Suprapubic skin (tissue), 4 donors: ENCODE data around the gene SIPA1L3. TPM values are rescaled to one million over a fixed set of nuclear protein-coding genes. Genes with fewer than 3 reads are reported as not detected.

ENCODE experiments used
- DNase-seq, 2 donors: peaks; one replicate each; pipeline ENCODE4 v3.0.0-alpha.2; 2019; ENCODE audit warnings: low spot score in 2 of 2
- H3K27ac ChIP-seq: fragments of 200-600 bp; sonication (generic); one replicate; pipeline ENCODE4 v1.5.1; 2019
- H3K27me3 ChIP-seq: fragments of 200-600 bp; sonication (generic); one replicate; pipeline ENCODE4 v1.5.1; 2019
- H3K36me3 ChIP-seq: fragments of 200-600 bp; sonication (generic); one replicate; pipeline ENCODE4 v1.5.1; 2019
- H3K4me1 ChIP-seq: fragments of 200-600 bp; sonication (generic); one replicate; pipeline ENCODE4 v1.5.1; 2019
- H3K4me3 ChIP-seq: fragments of 200-600 bp; sonication (generic); one replicate; pipeline ENCODE4 v1.5.1; 2019; ENCODE audit warnings: mild to moderate bottlenecking
- H3K9me3 ChIP-seq: fragments of 200-600 bp; sonication (generic); one replicate; pipeline ENCODE4 v1.5.1; 2019
- CTCF ChIP-seq, 2 donors: fragments of 200-600 bp in 1 of 2; fragments of 450-650 bp in 1 of 2; sonication (generic) in 1 of 2; IDR thresholded peaks; one replicate each; pipeline ENCODE4 v1.5.1; 2016 to 2019; ENCODE audit warnings: antibody characterized with exemption in 2 of 2, mild to moderate bottlenecking in 1 of 2, moderate library complexity in 1 of 2
- EP300 ChIP-seq: sonication (generic); formaldehyde crosslinking; IDR thresholded peaks from one replicate; pipeline ENCODE4 v1.6.1; 2017; ENCODE audit warnings: antibody characterized with exemption
- POLR2A ChIP-seq, 2 donors: fragments of 450-650 bp; IDR thresholded peaks; one replicate each; pipeline ENCODE4 v1.6.1; 2017; ENCODE audit warnings: antibody characterized with exemption in 2 of 2, mild to moderate bottlenecking in 2 of 2, moderate library complexity in 2 of 2
- POLR2AphosphoS5 ChIP-seq, 3 donors: sonication (generic); formaldehyde crosslinking; IDR thresholded peaks; one replicate each; pipeline ENCODE4 v1.6.1; 2017; ENCODE audit warnings: antibody characterized with exemption in 3 of 3
- WGBS: methylation state at CpG from one replicate; pipeline ENCODE4 v1.1.5; 2018; 5-methylcytosine and 5-hydroxymethylcytosine counted together
- total RNA-seq, 4 donors: library from RNA; depleted of rRNA; stranded (reverse); fragments of >200 nt; gene quantifications; one replicate each; pipeline ENCODE4 v1.1.0, GENCODE V29; 2016

Gene SIPA1L3
- total RNA-seq, 4 donors from 2014 or later: 52.6 to 92.1 (median 81.8) TPM

GRCh38 chr19:37953171-37953917 is 46.3 kb downstream of the SIPA1L3 start:
- WGBS: 70% methylated on average over 11 of the region's 11 CpGs
- no peak for DNase-seq
- Histone ChIP-seq H3K27ac (no peak overlapping the region), H3K4me1 (peaks cover 9% of the 10 kb centered on the region), H3K9me3 (no peaks in the 10 kb centered on the region), H3K36me3 (no peaks in the 10 kb centered on the region), H3K4me3 (no peak overlapping the region), H3K27me3 (no peaks in the 10 kb centered on the region)
- TF ChIP-seq CTCF (IDR thresholded peaks at IDR 0.05) (no peak), POLR2A (IDR thresholded peaks at IDR 0.05) (no peak), EP300 (no peak), POLR2AphosphoS5 (IDR thresholded peaks at IDR 0.05) (no peak)

- Histone ChIP-seq H3K4me3 (no peak overlapping the region), H3K36me3 (no peaks in the 10 kb centered on the region), H3K9me3 (no peaks in the 10 kb centered on the region), H3K27ac (no peak overlapping the region), H3K4me1 (peaks cover 9% of the 10 kb centered on the region), H3K27me3 (no peaks in the 10 kb centered on the region)
- TF ChIP-seq POLR2A (IDR thresholded peaks at IDR 0.05) (no peak), EP300 (no peak)
- DNase-seq: no peak
- WGBS: 31% methylated on average over 1 of the region's 1 CpG
Measured at GRCh38 chr19:37953918-37954303, 46.9 kb downstream of the SIPA1L3 start.

- WGBS: 92% methylated on average over 10 of the region's 10 CpGs
- H3K27ac ChIP-seq: no peak overlapping the region
- H3K4me3 ChIP-seq: no peak overlapping the region
- no peaks in the 10 kb centered on the region for H3K27me3 ChIP-seq
- H3K4me1 ChIP-seq: peaks cover 10% of the 10 kb centered on the region
- no peaks in the 10 kb centered on the region for H3K36me3 ChIP-seq
- H3K9me3 ChIP-seq: no peaks in the 10 kb centered on the region
- no peak for DNase-seq
- TF ChIP-seq POLR2A (IDR thresholded peaks at IDR 0.05): no peak
- TF ChIP-seq EP300: no peak
- TF ChIP-seq POLR2AphosphoS5 (IDR thresholded peaks at IDR 0.05): no peak
- TF ChIP-seq CTCF (IDR thresholded peaks at IDR 0.05): no peak
Measured at GRCh38 chr19:37954421-37954874, 47.4 kb downstream of the SIPA1L3 start.

- Histone ChIP-seq H3K27me3 (no peaks in the 10 kb centered on the region), H3K4me1 (peaks cover 11% of the 10 kb centered on the region), H3K27ac (no peak overlapping the region), H3K36me3 (no peaks in the 10 kb centered on the region), H3K4me3 (no peak overlapping the region), H3K9me3 (no peaks in the 10 kb centered on the region)
- WGBS: 82% methylated on average over 8 of the region's 8 CpGs
- TF ChIP-seq POLR2A (IDR thresholded peaks at IDR 0.05) (no peak), EP300 (no peak), POLR2AphosphoS5 (IDR thresholded peaks at IDR 0.05) (no peak), CTCF (IDR thresholded peaks at IDR 0.05) (no peak)
- DNase-seq: no peak
Measured at GRCh38 chr19:37955986-37956385, 49.0 kb downstream of the SIPA1L3 start.

GRCh38 chr19:37957176-37957575 is 50.2 kb downstream of the SIPA1L3 start:
- no peak for DNase-seq
- 82% methylated on average over 1 of the region's 1 CpG for WGBS

More at GRCh38 chr19:37957176-37957575, 50.2 kb downstream of the SIPA1L3 start:
- no peaks in the 10 kb centered on the region for H3K36me3 ChIP-seq
- H3K27me3 ChIP-seq: no peaks in the 10 kb centered on the region
- H3K27ac ChIP-seq: no peak overlapping the region
- H3K4me1 ChIP-seq: peaks cover 9% of the 10 kb centered on the region
- H3K4me3 ChIP-seq: no peak overlapping the region
- no peak for TF ChIP-seq CTCF (IDR thresholded peaks at IDR 0.05)
- TF ChIP-seq POLR2A (IDR thresholded peaks at IDR 0.05): no peak
- no peak for TF ChIP-seq EP300
- no peak for TF ChIP-seq POLR2AphosphoS5 (IDR thresholded peaks at IDR 0.05)
- no peaks in the 10 kb centered on the region for H3K9me3 ChIP-seq
